Measurements from ENCODE around the gene DES.

DNA sequence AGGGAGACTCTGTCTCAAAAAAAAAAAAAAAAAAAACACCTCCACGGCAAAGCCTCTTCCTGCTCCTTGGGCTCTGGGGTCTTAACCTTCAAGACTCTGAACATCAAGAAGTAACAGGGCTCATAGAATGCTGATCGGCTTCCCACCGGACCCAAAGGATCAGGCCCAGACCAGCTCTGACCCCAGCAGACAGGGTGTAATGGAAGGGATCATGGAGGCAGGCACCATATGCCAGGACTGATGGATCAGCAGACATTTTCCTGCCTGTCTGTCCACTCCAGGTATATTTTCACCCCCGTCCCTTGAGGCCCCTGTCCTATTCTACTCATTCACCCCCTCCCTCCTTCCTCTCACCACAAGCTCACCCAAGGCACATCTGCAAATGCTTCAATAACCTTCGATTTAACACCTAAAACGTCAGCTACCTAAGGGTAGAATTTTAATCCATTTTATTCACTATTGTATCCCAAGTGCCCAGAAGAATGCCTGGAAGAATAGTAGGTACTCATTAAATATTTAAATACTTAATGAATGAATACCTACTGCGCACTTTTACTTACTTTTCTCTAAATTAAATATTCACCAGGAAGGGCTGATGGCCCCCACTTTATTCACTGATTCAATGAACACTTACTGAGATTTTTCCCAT, 11.9 kb downstream of the DES start:
- TF ChIP-seq, protein P1, sequence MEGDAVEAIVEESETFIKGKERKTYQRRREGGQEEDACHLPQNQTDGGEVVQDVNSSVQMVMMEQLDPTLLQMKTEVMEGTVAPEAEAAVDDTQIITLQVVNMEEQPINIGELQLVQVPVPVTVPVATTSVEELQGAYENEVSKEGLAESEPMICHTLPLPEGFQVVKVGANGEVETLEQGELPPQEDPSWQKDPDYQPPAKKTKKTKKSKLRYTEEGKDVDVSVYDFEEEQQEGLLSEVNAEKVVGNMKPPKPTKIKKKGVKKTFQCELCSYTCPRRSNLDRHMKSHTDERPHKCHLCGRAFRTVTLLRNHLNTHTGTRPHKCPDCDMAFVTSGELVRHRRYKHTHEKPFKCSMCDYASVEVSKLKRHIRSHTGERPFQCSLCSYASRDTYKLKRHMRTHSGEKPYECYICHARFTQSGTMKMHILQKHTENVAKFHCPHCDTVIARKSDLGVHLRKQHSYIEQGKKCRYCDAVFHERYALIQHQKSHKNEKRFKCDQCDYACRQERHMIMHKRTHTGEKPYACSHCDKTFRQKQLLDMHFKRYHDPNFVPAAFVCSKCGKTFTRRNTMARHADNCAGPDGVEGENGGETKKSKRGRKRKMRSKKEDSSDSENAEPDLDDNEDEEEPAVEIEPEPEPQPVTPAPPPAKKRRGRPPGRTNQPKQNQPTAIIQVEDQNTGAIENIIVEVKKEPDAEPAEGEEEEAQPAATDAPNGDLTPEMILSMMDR (IDR thresholded peaks at IDR 0.05 in 4 of 5, conservative IDR thresholded peaks at IDR 0.05 in 1 of 5): no peak
- TF ChIP-seq POLR2A (IDR thresholded peaks at IDR 0.05): no peak

Measured in gastrocnemius medialis (tissue), 4 donors.